GM21825 (cell line): ENCODE results near the gene GTF2F2.

Source experiments
- ATAC-seq: cut with Tn5 transposase; IDR thresholded peaks from one replicate; pipeline ENCODE4 v1.9.1; 2021; ENCODE audit warnings: mild to moderate bottlenecking, moderate library complexity; ENCODE audit not compliant: unreplicated experiment

Gene GTF2F2

DNA sequence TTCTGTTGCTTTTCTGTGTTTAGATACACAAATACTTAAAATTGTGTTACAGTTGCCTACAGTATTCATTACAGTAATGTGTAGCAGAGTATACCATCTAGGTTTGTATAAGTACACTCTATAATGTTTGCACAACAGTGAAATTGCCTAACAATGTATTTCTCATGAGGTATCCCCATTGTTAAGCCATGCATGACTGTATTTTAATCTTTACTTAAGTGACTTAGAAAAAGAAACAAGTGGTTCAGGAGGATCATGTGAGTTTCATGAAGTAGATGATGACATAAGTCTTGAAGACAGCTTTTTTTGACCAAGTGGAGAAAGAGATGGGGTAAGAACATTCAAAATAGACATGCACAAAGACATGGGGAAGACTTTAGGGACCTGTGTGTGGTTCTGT lies 88.9 kb downstream of the GTF2F2 start:
- ATAC-seq: no peak

DNA sequence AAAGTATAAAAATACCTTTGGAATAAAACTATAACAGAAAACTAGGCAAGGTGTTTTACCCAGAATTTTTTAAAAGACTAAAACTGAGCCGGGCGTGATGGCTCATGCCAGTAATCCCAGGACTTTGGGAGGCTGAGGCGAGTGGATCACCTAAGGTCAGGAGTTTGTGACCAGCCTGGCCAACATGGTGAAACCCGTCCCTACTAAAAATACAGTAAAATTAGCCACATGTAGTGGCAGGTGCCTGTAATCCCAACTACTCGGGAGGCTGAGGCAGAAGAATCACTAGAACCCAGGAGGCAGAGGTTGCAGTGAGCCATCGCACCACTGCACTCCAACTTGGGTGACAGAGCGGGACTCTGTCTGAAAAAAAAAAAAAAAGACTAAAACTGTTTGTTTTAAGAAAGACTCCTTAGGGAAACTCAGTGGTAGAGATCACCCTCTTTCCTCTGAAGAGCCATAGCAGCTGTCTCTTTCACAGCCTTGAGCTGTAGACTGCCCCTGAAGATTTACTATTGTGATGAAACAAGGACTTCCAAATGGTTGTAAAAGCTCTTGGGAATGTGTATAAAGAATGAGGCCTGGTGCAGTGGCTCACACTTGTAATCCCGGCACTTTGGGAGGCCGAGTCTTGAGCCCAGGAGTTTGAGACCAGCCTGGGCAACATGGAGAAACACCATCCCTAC lies 95.2 kb downstream of the GTF2F2 start:
- ATAC-seq: no peak

DNA sequence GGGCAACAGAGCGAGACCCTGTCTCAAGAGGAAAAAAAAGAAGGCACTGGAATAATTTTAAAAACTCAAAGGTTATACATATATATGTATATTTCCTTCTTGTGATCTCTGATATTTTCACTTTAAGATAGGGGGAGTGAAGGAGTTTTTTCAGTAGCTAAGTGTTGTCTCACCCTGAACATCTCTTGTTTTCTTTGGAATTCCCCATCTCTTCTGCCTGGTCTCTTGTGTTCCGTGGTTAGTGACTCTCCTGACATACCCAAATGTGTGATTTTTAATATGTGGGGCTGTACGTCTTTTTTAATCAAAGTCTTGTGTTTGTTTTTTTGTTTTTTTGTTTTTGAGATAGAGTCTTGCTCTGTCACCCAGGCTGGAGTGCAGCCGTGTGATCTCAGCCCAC lies 95.9 kb downstream of the GTF2F2 start:
- ATAC-seq: no peak

DNA sequence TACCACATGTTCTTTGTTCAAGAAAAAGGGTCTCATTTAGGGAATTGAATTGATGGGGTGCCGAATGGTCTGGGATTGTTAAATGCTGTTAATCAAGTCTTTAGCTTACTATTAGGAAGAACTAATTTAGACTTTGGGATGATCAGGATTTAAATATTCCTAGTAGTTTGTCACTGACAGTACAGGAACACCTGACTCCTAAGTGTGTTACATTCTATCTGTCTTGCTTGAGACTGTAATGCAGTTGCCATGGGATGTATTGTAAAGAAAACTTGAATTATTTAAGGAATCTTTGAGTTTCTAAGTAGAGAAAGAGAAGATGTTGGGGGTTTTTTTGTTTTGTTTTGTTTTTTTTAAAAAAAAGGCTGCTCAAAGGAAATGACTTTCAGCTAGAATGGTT lies 98.4 kb downstream of the GTF2F2 start:
- no peak for ATAC-seq

DNA sequence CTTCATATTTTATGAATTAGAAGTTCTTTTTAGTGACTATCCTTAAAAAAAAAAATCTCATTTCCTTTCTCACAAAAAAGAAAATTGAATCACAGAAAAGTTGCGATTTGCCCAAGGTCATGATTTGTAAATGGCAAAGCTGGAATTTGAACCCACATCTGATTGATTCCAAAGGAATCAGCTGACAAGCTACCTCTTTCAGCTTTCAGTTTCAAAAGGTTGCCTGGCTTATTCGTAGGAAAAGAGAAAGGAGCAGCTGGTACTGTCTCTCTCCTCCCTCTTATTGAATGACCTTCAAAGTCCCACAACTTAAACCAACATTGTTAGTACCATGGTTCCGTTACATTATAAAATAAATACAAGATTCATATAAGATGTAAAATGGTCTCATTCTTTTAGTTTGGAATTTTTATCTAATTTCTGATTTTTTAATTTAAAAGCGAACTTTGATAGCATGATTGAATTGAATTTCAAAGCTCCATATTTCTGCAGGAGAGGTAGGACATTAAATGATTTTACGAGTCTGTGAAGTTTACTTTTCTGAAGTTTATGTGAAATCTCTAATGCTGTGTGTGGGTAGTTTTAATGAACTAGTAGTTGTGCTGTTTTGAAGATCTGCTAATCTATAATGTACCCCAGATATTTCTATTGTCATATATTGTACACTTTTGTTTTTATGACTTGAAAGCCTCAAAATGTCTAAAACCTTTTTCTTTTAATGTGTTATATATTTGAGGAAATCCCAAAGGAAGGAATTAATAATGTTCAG lies 99.0 kb downstream of the GTF2F2 start:
- no peak for ATAC-seq

DNA sequence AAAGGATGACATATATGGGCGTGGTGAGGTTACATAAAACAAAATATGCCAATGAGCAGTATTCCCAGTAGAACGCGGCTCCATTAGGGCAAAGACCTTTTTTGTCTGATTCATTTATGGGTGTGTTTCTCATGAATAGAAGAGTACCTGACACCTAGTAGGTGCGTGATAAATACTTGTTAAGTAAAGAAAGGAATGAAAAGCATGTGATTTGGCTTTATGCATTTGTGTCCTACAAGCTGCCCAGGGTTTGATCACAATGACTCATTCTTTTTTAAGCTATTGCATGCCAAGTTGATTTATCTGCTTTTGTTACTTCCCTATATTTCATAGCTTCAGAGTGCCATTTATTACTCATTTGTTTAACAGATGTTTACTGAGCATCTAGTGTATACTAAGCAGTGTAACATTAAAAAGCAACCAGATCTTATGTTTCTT lies 99.6 kb downstream of the GTF2F2 start:
- no peak for ATAC-seq

DNA sequence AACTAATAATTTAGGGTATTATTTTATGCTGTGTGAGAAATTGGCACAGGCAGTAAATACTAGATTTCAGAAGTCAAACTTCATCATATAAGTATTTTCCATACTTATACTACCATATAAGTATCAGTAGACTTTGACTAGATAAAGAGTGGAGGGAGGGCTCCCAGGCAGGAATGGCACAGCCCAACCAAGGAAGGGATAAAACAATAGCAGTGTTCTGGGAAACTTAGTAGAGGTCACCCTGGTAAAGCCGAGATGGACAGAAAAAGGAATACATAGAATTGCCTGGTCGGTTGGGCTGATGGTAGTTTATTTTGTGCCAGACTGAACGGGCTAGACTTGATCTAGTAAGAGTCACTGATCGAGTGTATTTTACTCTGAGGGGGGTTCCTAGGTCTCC lies 100.1 kb downstream of the GTF2F2 start:
- no peak for ATAC-seq

DNA sequence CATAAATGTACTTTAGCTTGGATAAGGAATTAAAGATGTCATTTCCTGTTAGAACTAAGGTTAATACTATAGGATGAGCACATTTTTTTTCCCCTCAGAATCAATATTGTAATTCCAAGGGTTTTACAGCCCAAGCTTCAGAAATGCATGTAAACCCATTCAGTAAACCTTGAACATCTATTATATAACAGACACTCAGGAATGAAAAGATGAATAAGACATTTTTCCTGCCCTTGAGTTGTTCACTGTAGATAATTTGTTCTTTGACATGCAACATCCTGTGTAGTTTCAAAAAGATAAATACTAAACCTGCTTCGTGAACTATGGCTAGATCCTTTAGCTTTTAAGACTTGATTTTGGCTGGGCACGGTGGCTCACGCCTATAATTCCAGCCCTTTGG lies 102.2 kb downstream of the GTF2F2 start:
- ATAC-seq: no peak

DNA sequence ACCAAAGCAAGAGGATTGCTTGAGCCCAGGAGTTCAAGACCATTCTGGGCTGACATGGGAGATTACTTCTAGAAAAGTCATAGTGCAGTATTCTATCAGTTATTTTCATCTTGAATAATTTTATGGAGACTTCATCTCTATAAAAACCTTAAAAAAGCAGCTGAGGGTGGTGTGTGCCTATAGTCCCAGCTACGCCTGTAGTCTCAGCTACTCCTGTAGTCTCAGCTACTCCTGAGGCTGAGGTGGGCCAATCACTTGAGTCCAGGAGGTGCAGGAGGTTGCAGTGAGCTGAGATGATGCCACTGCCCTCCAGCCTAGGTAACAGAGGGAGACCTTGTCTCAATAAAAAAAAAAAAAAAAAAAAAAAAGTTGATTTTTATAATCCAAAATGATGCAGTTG lies 102.6 kb downstream of the GTF2F2 start:
- no peak for ATAC-seq

DNA sequence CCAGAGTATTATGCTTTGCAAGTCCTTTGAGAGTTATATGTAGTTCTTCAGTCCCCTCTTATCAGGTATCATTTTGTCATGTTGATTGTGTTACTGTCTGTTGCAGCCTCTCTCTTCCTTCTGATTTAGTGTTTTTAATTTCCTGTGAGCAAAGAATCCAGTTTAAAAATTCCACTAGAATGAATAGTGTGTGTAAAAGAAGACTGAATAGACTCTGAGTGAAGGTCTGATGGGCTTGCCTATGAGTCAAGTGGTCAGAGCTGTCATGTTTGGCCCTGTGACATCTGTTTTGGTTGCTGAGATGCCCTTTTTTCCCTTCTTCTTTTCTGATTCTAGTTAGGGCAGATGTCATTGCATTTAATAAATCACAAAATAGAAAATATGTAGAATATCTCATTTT lies 103.9 kb downstream of the GTF2F2 start:
- no peak for ATAC-seq

DNA sequence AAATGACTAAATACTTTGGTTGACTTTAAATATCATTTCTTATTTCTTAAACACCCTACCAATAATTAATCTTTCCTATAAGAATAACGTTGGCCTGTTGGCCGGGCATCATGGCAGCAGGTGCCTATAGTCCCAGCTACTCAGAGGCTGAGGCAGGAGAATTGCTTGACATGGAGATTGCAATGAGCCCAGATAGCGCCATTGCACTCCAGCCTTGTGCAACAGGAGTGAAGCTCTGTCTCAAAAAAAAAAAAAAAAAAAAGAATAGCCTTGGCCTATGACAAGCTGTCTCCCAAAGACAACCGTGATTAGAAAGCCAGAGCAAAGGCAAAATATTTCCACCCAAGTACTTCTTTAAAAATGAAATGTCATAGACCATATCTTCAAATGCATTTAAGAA lies 105.1 kb downstream of the GTF2F2 start:
- ATAC-seq: no peak

DNA sequence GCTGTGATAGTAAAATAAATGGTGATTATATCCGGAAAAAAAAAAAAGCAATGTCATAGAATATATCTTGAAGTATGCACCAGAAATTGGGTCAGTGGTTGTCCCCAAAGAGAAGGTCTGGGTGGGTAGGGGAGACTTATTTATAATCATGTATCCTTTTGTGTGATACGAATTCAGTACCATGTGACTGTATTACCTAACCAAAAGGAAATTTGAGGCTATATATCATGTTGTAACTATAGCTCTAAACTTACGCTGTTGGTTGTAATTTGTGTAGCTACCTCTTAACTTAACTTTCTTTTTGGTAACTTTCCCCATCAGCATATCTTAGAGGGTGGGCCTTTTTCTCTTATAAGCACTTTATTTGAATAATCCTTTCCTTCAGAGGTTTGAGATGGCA lies 105.7 kb downstream of the GTF2F2 start:
- ATAC-seq: no peak

DNA sequence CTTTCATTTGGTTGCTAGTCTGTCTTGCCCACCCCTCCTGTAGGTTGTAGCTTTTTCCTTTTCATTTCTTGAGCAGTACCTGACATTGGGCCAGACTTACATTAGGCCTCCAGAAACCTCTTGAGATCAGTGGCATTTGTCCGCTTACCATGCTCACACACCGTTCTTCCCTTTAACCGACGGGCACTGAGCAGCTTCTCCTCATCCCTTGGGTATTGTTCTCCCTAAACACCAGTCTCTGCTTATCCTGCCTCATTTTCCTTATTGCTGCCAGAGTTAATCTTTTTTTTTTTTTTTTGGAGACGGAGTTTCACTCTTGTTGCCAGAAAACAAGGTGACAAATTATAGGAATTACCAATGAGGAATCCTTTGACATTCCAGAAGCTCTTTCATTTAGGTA lies 107.7 kb downstream of the GTF2F2 start:
- ATAC-seq: no peak

DNA sequence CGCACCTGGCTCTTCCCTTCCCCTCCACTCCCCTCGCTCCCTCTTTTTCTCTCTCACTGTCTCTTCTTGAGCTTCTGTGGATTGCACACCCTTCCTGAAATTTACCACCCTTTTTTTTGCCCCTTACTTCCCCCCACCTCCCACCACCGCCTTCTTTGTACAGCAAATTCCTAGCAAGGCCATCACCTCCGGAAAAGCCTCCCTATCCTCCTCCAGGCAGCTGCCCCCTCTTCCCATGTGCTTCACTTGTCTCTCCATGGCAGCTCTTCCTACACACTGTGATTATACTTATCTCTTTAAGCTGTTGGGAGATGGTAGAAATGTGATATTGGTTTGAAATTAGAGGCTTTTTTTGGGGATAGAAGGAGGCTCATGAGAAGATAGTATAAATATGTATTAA lies 108.9 kb downstream of the GTF2F2 start:
- ATAC-seq: no peak

DNA sequence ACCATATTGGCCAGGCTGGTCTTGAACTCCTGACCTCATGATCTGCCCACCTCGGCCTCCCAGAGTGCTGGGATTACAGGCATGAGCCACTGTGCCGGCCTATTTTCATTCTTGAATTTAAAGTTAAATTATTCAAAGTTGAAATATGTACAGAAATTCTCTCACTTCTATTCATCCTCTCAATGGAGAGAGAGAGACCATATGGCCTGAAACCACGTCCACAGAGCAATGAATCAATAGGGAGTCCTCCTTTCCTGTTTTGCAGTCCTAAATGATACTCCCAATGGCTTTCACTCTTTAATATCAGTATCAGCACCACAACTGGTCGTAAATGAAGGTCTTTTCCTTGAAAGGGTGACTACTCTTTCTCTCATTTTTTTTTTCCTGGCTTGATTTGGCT lies 111.0 kb downstream of the GTF2F2 start:
- ATAC-seq: no peak

DNA sequence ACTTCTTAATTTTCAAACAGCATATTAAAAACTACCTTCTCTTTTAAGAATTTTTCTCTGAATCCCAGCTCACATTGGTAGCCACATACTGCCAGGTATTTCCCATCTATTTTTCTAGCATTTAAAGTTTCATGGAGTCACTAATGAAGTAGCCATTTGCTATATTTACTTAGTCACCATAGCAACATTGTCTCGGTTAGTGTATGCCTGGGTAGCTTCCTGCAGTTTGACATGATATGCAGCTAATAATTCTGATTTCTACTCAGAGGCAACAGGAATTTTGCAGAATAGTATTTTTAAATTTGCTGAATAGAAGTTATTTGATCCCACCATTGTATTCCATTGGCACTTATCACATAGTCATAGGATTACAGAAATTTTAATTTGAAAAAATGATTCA lies 111.4 kb downstream of the GTF2F2 start:
- ATAC-seq: no peak

DNA sequence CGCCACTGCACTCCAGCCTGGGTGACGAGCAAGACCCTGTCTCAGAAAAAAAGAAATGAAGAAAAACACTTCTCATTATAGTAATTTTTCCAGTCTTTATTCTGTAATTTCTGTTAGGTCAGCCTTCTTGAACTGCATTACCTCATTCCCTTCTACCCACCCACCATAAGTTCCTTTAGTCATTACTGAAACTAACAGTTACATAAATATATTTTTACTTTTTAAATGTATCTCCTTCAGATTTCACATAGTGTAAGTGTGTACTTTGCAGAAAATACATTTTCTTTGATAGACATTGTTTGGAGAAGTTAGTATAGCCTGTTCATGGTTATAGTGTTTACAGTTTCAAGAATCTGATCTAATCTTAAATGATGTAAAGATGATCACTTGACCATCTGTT lies 112.3 kb downstream of the GTF2F2 start:
- ATAC-seq: no peak

DNA sequence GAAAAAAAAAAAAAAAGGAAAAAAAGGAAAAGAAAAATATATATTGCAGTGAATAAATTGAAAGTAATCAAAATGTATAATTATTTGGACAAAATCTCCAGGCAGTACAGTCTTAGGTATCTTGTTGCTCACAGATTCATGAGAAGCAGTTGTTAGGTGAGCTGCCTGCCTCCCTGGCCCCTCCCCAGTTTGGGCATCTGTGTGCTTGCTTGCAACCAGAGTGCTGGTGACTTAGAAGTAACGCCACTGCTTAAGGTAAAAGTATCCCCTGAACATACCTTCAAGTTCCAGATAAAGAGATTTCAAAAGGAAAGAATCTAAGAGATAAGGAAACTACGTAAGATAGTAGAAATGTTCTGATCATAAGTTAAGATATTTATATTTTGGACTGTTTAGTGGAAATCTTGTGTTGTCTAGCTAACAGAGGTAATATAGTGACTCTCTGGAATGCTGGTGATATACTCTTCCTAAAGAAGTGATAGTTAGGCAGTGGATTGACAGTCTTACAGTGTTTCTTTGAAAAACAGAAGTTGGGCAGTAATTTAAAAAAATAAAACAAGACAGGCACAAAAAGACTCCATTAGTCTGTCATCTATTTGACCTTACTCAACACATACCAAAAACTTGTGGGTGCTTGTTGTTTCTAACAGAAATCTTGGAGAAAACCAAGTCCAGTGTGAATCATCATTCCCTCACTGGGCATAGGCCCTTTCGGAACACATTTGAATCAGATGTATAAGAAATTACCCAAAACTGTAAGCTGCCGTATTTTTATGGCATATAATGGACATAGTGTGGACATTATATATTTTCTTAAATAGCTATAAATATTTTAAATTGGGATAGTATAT lies 118.9 kb downstream of the GTF2F2 start:
- no peak for ATAC-seq

DNA sequence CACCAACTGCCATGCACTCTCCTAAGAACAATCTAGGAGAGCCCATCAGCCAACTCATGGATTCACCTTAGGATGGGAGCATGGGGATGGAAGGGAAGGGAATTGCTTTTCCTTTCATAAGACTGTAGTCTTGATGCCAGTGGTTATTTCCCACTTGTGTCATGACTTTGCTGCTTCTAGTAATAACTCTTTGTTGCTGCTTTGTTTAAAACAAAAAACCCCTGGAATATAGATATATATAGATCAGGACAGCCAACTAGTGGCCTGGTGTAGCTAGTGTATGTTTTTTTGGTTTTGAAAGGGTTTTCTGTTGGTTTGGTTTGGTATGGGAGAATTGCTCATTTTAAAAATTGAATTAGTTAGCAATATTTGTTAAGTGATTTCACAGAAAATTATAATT lies 119.8 kb downstream of the GTF2F2 start:
- no peak for ATAC-seq

DNA sequence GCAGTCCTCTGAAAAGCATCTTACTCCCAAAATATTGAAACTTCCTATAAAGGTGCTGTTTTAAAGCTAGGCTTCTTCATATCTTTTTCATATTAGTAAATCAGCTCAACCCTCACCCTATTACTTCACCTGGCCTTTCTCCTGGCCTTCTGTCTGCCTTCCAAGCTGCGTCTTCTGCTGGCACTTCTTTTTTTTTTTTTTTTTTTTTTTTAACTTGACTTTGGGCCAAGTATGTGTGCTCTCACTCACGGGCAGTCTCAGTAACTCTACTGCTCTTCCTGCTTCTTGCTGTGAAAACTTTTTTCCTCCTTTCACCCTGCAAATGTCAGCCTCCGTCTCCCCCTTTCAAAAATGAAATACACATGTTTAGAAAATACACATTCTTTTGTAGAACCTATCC lies 121.8 kb downstream of the GTF2F2 start:
- ATAC-seq: no peak

DNA sequence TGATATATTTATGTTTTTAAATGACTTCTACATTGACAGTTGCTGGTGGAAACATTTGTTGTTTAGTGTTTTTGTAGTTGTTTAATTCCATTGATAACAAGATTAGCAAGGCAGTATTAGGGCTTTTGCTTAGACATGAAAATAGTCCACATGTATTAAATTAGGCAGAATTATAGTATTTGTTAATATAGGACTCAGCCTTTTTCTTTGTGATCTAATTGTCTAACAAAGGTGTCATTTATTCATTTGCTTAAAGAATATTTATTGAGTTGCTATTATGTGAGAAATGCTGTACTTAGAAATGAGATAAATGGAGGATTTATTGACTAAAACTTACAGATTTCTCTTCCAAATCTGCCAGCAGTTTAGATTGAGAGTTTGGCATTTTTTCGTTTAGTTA lies 122.2 kb downstream of the GTF2F2 start:
- ATAC-seq: no peak

DNA sequence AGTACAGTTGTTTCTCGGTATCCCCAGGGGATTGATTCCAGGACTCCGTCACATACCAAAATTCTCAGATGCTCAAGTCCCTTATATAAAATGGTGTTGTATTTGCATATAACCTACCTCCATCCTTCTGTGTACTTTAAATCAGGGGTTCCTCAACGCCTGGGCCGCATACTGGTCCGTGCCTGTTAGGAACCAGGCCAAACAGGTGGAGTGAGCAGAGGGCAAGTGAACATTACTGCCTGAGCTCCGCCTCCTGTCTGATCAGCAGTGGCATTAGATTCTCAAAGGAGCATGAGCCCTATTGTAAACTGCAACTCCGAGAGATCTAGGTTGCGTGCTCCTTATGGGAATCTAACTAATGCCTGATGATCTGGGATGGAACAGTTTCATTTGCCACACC lies 122.8 kb downstream of the GTF2F2 start:
- no peak for ATAC-seq
